Measurements from ENCODE around the gene CLSTN2.

The CLSTN2 gene

DNA sequence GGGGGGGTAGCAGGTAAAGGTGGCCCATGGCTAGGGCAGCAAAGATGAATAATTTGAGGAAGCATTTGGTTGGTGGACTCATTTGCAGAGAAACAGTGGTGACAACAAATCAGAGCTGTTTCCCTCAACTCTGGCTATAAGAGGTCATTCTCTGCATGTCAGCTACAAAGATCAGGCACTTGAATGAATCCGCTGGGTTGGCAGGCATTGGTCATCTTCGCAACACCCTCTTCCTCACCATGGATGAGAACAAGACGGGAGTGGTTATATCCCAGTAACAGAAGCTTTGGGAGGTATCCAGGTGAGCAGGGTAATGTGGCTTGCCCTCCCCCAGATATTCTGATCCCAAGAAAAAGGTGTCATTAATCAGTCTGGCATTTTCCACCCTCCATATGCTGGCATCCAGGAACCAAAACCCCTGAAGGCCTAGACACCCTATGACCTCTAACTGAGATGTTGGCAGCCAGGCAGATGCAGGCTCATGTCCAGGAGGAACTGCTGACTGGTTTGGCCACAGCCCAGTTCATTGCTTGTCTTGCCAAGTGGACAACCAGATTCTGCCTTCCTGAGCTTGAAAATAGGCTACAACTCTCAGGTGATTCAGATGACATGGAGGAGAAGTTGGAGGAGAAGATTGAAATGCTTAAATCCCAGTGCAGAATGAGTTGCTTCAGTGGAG is 634.0 kb downstream of the CLSTN2 start (continued):
- TF ChIP-seq, protein P1, sequence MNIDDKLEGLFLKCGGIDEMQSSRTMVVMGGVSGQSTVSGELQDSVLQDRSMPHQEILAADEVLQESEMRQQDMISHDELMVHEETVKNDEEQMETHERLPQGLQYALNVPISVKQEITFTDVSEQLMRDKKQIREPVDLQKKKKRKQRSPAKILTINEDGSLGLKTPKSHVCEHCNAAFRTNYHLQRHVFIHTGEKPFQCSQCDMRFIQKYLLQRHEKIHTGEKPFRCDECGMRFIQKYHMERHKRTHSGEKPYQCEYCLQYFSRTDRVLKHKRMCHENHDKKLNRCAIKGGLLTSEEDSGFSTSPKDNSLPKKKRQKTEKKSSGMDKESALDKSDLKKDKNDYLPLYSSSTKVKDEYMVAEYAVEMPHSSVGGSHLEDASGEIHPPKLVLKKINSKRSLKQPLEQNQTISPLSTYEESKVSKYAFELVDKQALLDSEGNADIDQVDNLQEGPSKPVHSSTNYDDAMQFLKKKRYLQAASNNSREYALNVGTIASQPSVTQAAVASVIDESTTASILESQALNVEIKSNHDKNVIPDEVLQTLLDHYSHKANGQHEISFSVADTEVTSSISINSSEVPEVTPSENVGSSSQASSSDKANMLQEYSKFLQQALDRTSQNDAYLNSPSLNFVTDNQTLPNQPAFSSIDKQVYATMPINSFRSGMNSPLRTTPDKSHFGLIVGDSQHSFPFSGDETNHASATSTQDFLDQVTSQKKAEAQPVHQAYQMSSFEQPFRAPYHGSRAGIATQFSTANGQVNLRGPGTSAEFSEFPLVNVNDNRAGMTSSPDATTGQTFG (tag by site-specific recombination; IDR thresholded peaks at IDR 0.05; ENCODE audit: borderline replicate concordance), result no peak
- TF ChIP-seq ZNF221 (tag by site-specific recombination; IDR thresholded peaks at IDR 0.05; ENCODE audit: borderline replicate concordance) (no peak), ZNF596 (tag by site-specific recombination; IDR thresholded peaks at IDR 0.05) (no peak), ZSCAN16 (tag by site-specific recombination; IDR thresholded peaks at IDR 0.05) (no peak), YY1 (tag by site-specific recombination; IDR thresholded peaks at IDR 0.05) (no peak)
- TF ChIP-seq, protein P2, sequence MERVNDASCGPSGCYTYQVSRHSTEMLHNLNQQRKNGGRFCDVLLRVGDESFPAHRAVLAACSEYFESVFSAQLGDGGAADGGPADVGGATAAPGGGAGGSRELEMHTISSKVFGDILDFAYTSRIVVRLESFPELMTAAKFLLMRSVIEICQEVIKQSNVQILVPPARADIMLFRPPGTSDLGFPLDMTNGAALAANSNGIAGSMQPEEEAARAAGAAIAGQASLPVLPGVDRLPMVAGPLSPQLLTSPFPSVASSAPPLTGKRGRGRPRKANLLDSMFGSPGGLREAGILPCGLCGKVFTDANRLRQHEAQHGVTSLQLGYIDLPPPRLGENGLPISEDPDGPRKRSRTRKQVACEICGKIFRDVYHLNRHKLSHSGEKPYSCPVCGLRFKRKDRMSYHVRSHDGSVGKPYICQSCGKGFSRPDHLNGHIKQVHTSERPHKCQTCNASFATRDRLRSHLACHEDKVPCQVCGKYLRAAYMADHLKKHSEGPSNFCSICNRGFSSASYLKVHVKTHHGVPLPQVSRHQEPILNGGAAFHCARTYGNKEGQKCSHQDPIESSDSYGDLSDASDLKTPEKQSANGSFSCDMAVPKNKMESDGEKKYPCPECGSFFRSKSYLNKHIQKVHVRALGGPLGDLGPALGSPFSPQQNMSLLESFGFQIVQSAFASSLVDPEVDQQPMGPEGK (tag by site-specific recombination; IDR thresholded peaks at IDR 0.05), result no peak

DNA sequence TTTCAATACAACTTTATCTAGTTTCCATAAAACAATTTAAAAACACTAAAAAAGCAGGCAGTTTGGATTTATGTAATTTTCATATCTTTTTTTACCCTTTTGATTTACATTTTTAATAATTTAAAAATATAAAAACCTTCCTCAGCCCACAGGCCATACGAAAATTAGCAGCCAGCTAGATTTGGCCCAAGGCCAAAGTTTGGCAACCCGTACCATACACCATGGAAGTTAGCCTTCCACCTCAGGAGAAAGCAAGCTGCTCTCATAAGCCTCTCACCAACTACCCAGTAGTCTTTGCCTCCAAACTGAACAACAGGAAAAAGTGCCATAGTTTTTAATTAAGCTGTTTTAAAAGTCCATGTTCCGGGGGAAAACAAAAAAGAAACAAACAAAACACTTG is 635.6 kb downstream of the CLSTN2 start:
- CTCF ChIA-PET, result no interaction called here
- H3K4me3 ChIP-seq (ENCODE audit: low read depth, low read length), result no peak overlapping the region
- H3K36me3 ChIP-seq (ENCODE audit: control insufficient read depth in 2 of 2, insufficient read depth in 1 of 2, low read length in 2 of 2), result no peaks in the 10 kb centered on the region
- H3K4me1 ChIP-seq (ENCODE audit: control insufficient read depth, insufficient read depth, low read length), result no peaks in the 10 kb centered on the region
- H3K9me3 ChIP-seq (ENCODE audit: control insufficient read depth, insufficient read depth, low read depth, low read length), result no peaks in the 10 kb centered on the region
- no peak overlapping the region for H3K27ac ChIP-seq (ENCODE audit: extremely low read depth, low read depth, low read length)
- POLR2A ChIA-PET, result no interaction called here
- TF ChIP-seq REPIN1 (tag by site-specific recombination; IDR thresholded peaks at IDR 0.05; ENCODE audit: low read depth), result no peak
- no peak for TF ChIP-seq ZNF623 (tag by site-specific recombination; IDR thresholded peaks at IDR 0.05)
- TF ChIP-seq ZNF768 (tag by site-specific recombination; IDR thresholded peaks at IDR 0.05), result no peak
- TF ChIP-seq, protein P3, sequence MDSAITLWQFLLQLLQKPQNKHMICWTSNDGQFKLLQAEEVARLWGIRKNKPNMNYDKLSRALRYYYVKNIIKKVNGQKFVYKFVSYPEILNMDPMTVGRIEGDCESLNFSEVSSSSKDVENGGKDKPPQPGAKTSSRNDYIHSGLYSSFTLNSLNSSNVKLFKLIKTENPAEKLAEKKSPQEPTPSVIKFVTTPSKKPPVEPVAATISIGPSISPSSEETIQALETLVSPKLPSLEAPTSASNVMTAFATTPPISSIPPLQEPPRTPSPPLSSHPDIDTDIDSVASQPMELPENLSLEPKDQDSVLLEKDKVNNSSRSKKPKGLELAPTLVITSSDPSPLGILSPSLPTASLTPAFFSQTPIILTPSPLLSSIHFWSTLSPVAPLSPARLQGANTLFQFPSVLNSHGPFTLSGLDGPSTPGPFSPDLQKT (IDR thresholded peaks at IDR 0.05; ENCODE audit: borderline replicate concordance, low read depth, low read length), result no peak
- no peak for TF ChIP-seq SP2 (tag by site-specific recombination; IDR thresholded peaks at IDR 0.05)
- TF ChIP-seq ZNF37A (tag by site-specific recombination; IDR thresholded peaks at IDR 0.05), result no peak
- no peak for TF ChIP-seq ZNF561 (tag by site-specific recombination; IDR thresholded peaks at IDR 0.05; ENCODE audit: borderline replicate concordance)
- TF ChIP-seq ZNF133 (tag by site-specific recombination; IDR thresholded peaks at IDR 0.05), result no peak
- TF ChIP-seq ZNF19 (tag by site-specific recombination; IDR thresholded peaks at IDR 0.05; ENCODE audit: low read depth), result no peak
- TF ChIP-seq, protein P4, sequence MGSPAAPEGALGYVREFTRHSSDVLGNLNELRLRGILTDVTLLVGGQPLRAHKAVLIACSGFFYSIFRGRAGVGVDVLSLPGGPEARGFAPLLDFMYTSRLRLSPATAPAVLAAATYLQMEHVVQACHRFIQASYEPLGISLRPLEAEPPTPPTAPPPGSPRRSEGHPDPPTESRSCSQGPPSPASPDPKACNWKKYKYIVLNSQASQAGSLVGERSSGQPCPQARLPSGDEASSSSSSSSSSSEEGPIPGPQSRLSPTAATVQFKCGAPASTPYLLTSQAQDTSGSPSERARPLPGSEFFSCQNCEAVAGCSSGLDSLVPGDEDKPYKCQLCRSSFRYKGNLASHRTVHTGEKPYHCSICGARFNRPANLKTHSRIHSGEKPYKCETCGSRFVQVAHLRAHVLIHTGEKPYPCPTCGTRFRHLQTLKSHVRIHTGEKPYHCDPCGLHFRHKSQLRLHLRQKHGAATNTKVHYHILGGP (tag by site-specific recombination; IDR thresholded peaks at IDR 0.05), result no peak
- no peak for TF ChIP-seq ZNF311 (tag by site-specific recombination; IDR thresholded peaks at IDR 0.05; ENCODE audit: borderline replicate concordance)
- TF ChIP-seq, protein P5, sequence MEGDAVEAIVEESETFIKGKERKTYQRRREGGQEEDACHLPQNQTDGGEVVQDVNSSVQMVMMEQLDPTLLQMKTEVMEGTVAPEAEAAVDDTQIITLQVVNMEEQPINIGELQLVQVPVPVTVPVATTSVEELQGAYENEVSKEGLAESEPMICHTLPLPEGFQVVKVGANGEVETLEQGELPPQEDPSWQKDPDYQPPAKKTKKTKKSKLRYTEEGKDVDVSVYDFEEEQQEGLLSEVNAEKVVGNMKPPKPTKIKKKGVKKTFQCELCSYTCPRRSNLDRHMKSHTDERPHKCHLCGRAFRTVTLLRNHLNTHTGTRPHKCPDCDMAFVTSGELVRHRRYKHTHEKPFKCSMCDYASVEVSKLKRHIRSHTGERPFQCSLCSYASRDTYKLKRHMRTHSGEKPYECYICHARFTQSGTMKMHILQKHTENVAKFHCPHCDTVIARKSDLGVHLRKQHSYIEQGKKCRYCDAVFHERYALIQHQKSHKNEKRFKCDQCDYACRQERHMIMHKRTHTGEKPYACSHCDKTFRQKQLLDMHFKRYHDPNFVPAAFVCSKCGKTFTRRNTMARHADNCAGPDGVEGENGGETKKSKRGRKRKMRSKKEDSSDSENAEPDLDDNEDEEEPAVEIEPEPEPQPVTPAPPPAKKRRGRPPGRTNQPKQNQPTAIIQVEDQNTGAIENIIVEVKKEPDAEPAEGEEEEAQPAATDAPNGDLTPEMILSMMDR (tag by site-specific recombination; IDR thresholded peaks at IDR 0.05), result no peak
- TF ChIP-seq, protein P6, sequence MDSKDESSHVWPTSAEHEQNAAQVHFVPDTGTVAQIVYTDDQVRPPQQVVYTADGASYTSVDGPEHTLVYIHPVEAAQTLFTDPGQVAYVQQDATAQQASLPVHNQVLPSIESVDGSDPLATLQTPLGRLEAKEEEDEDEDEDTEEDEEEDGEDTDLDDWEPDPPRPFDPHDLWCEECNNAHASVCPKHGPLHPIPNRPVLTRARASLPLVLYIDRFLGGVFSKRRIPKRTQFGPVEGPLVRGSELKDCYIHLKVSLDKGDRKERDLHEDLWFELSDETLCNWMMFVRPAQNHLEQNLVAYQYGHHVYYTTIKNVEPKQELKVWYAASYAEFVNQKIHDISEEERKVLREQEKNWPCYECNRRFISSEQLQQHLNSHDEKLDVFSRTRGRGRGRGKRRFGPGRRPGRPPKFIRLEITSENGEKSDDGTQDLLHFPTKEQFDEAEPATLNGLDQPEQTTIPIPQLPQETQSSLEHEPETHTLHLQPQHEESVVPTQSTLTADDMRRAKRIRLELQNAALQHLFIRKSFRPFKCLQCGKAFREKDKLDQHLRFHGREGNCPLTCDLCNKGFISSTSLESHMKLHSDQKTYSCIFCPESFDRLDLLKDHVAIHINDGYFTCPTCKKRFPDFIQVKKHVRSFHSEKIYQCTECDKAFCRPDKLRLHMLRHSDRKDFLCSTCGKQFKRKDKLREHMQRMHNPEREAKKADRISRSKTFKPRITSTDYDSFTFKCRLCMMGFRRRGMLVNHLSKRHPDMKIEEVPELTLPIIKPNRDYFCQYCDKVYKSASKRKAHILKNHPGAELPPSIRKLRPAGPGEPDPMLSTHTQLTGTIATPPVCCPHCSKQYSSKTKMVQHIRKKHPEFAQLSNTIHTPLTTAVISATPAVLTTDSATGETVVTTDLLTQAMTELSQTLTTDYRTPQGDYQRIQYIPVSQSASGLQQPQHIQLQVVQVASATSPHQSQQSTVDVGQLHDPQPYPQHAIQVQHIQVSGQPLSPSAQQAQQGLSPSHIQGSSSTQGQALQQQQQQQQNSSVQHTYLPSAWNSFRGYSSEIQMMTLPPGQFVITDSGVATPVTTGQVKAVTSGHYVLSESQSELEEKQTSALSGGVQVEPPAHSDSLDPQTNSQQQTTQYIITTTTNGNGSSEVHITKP (tag by site-specific recombination; IDR thresholded peaks at IDR 0.05), result no peak
- TF ChIP-seq ZNF10 (tag by site-specific recombination; IDR thresholded peaks at IDR 0.05), result no peak
- no peak for TF ChIP-seq SP7 (tag by site-specific recombination; IDR thresholded peaks at IDR 0.05)
- TF ChIP-seq ZNF146 (tag by site-specific recombination; IDR thresholded peaks at IDR 0.05), result no peak
- TF ChIP-seq, protein P7, sequence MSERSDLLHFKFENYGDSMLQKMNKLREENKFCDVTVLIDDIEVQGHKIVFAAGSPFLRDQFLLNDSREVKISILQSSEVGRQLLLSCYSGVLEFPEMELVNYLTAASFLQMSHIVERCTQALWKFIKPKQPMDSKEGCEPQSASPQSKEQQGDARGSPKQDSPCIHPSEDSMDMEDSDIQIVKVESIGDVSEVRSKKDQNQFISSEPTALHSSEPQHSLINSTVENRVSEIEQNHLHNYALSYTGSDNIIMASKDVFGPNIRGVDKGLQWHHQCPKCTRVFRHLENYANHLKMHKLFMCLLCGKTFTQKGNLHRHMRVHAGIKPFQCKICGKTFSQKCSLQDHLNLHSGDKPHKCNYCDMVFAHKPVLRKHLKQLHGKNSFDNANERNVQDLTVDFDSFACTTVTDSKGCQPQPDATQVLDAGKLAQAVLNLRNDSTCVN (tag by site-specific recombination; optimal IDR thresholded peaks at IDR 0.05), result no peak

Measured in HEK293 (cell line).